Brain pericyte (primary cell): ENCODE data around the gene WDR31.
"Not testable (repeated sequence)": the region's sequence is repeated elsewhere in the genome, so short reads cannot be mapped to it uniquely, and the experiment has no call there.

Source experiments
- DNase-seq: peaks from one replicate; pipeline ENCODE4 v3.0.0-alpha.2; 2012; ENCODE audit warnings: low read depth, low spot score

Gene WDR31

GRCh38 chr9:113298311-113298710, 41.8 kb downstream of the WDR31 start:
- no peak for DNase-seq

GRCh38 chr9:113296796-113297558, 43.1 kb downstream of the WDR31 start:
- DNase-seq = no peak

- DNase-seq = not testable (repeated sequence)
Measured at GRCh38 chr9:113296247-113296646, 43.8 kb downstream of the WDR31 start.

GRCh38 chr9:113293285-113293878, 46.7 kb downstream of the WDR31 start:
- no peak for DNase-seq

- no peak for DNase-seq
Measured at GRCh38 chr9:113290052-113290607, 49.9 kb downstream of the WDR31 start.

- DNase-seq = no peak
Measured at GRCh38 chr9:113289091-113289490, 51.0 kb downstream of the WDR31 start.

- DNase-seq = no peak
Measured at GRCh38 chr9:113281356-113281755, 58.7 kb downstream of the WDR31 start.

GRCh38 chr9:113278840-113279239, 61.2 kb downstream of the WDR31 start:
- no peak for DNase-seq

- peak; percentile 98 for DNase-seq
Measured at GRCh38 chr9:113275157-113276131, 64.6 kb downstream of the WDR31 start, which contains the start of the genes CDC26 and PRPF4. TSS of gene CDC26 (minus strand) at chr9:113275572. CDS start at chr9:113272507, 3,065 bp downstream. TSS of gene PRPF4 (plus strand) at chr9:113275658. CDS start at chr9:113275744, 86 bp downstream.

- peak; percentile 24 for DNase-seq
Measured at GRCh38 chr9:113274474-113275156, 65.5 kb downstream of the WDR31 start.

- DNase-seq = no peak
Measured at GRCh38 chr9:113269871-113270270, 70.2 kb downstream of the WDR31 start.

GRCh38 chr9:113269355-113269754, 70.7 kb downstream of the WDR31 start:
- DNase-seq = no peak

- no peak for DNase-seq
Measured at GRCh38 chr9:113267911-113268566, 72.0 kb downstream of the WDR31 start.

- no peak for DNase-seq
Measured at GRCh38 chr9:113266174-113266573, 73.9 kb downstream of the WDR31 start.
